NCI-H2227 (cell line): ENCODE results near the gene MTA3.

Experiments
- DNase-seq: peaks from one replicate; lab custom pipeline; 2025; ENCODE audit not compliant: unreplicated experiment; lab: John Stamatoyannopoulos, UW

MTA3 gene

GRCh38 chr2:42800981-42801380 is 232.5 kb downstream of the MTA3 start:
- no peak for DNase-seq

- no peak for DNase-seq
These were observed 232.9 kb downstream of the MTA3 start for GRCh38 chr2:42801381-42801780.

- no peak for DNase-seq
These were observed 233.7 kb downstream of the MTA3 start for GRCh38 chr2:42802150-42802549.

GRCh38 chr2:42804338-42804737 is 235.9 kb downstream of the MTA3 start:
- no peak for DNase-seq

- no peak for DNase-seq
These were observed 236.5 kb downstream of the MTA3 start for GRCh38 chr2:42804891-42805290.
